Measurements from ENCODE around the gene C1orf232. TPM values are rescaled to one million over a fixed set of nuclear protein-coding genes. Genes with fewer than 3 reads are reported as not detected.

Gene C1orf232
- total RNA-seq, 1 experiment from 2014 or later = not detected

DNA sequence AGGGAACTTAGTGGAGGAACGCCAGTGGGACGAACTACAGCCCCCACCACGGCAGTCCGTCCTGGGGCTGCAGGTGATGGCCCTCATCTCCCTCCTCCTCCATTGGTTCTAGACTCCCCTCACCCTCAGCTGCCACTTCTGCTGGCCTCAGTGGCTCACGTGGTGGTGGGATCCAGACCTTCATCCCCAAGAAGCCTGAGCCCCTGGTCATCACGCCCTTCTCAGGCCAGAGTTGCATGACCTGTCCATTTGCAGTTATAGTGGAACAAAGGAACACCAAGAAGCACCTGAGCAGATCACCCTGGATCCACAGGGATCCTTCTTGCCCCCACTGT is 22.8 kb downstream of the C1orf232 start:
- Histone ChIP-seq H3K36me3 (ENCODE audit: control insufficient read depth, insufficient read depth, low read length) (no peaks in the 10 kb centered on the region), H3K4me3 (ENCODE audit: low read depth, low read length) (no peak overlapping the region), H3K9me3 (no peaks in the 10 kb centered on the region), H3K27me3 (replicated peaks; ENCODE audit: control insufficient read depth, insufficient read depth, low read length) (no peaks in the 10 kb centered on the region), H3K4me1 (no peaks in the 10 kb centered on the region)
- Mint-ChIP-seq H3K27ac (ENCODE audit: unreplicated experiment) (no peak overlapping the region), H3K27me3 (ENCODE audit: insufficient read depth, unreplicated experiment) (no peaks in the 10 kb centered on the region), H3K36me3 (ENCODE audit: insufficient read depth, unreplicated experiment) (no peaks in the 10 kb centered on the region), H3K4me1 (ENCODE audit: low read depth, unreplicated experiment) (no peaks in the 10 kb centered on the region), H3K4me3 (ENCODE audit: unreplicated experiment) (no peak overlapping the region), H3K9me3 (ENCODE audit: unreplicated experiment) (no peaks in the 10 kb centered on the region)
- ChIA-PET POLR2A (no interaction called here), CTCF (interaction anchor here (1.1 to 2.7 kb wide), 3 partner anchors 34 to 123 kb away, joined by 3 to 77 read pairs (median 6); no protein-coding TSS in a partner anchor)
- BruUV-seq (replicated peaks) = no TSS peak
- DNase-seq = no peak
- intact Hi-C loops (cut with micrococcal nuclease; ENCODE audit: unreplicated experiment) = loop anchor here (1.0 kb wide), 3 partner anchors 15 to 111 kb away; no protein-coding TSS in a partner anchor
- TF ChIP-seq, protein P1, sequence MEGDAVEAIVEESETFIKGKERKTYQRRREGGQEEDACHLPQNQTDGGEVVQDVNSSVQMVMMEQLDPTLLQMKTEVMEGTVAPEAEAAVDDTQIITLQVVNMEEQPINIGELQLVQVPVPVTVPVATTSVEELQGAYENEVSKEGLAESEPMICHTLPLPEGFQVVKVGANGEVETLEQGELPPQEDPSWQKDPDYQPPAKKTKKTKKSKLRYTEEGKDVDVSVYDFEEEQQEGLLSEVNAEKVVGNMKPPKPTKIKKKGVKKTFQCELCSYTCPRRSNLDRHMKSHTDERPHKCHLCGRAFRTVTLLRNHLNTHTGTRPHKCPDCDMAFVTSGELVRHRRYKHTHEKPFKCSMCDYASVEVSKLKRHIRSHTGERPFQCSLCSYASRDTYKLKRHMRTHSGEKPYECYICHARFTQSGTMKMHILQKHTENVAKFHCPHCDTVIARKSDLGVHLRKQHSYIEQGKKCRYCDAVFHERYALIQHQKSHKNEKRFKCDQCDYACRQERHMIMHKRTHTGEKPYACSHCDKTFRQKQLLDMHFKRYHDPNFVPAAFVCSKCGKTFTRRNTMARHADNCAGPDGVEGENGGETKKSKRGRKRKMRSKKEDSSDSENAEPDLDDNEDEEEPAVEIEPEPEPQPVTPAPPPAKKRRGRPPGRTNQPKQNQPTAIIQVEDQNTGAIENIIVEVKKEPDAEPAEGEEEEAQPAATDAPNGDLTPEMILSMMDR (IDR thresholded peaks at IDR 0.05; ENCODE audit: insufficient read depth in 1 of 2, low read depth in 1 of 2, low read length in 1 of 2, severe bottlenecking in 1 of 2, unreplicated experiment in 1 of 2) = no peak

GRCh38 chr1:26145041-26145959 is 23.5 kb downstream of the C1orf232 start:
- no peaks in the 10 kb centered on the region for H3K27me3 Mint-ChIP-seq (ENCODE audit: insufficient read depth, unreplicated experiment)
- no peaks in the 10 kb centered on the region for H3K9me3 Mint-ChIP-seq (ENCODE audit: unreplicated experiment)
- CTCF ChIA-PET = interaction anchor here (0.5 to 2.7 kb wide), 26 partner anchors 9 to 1623 kb away, joined by 3 to 77 read pairs (median 5); partner anchors contain the start of genes CEP85, CNKSR1, PAFAH2 and PDIK1L
- H3K27me3 ChIP-seq (replicated peaks; ENCODE audit: control insufficient read depth, insufficient read depth, low read length) = no peaks in the 10 kb centered on the region
- intact Hi-C loops (cut with micrococcal nuclease; ENCODE audit: unreplicated experiment) = loop anchor here (1.0 kb wide), 3 partner anchors 16 to 110 kb away; no protein-coding TSS in a partner anchor
- no peaks in the 10 kb centered on the region for H3K36me3 Mint-ChIP-seq (ENCODE audit: insufficient read depth, unreplicated experiment)
- H3K4me3 ChIP-seq (ENCODE audit: low read depth, low read length) = no peak overlapping the region
- no peaks in the 10 kb centered on the region for H3K4me1 ChIP-seq
- peak; percentile 83 to 84 for DNase-seq
- no peak overlapping the region for H3K27ac Mint-ChIP-seq (ENCODE audit: unreplicated experiment)
- H3K4me3 Mint-ChIP-seq (ENCODE audit: unreplicated experiment) = no peak overlapping the region
- no peaks in the 10 kb centered on the region for H3K9me3 ChIP-seq
- no TSS peak for BruUV-seq (replicated peaks)
- TF ChIP-seq, protein P1 (IDR thresholded peaks at IDR 0.05; ENCODE audit: insufficient read depth in 1 of 2, low read depth in 1 of 2, low read length in 1 of 2, severe bottlenecking in 1 of 2, unreplicated experiment in 1 of 2) = peak; percentile 62 to 63
- no peaks in the 10 kb centered on the region for H3K36me3 ChIP-seq (ENCODE audit: control insufficient read depth, insufficient read depth, low read length)
- no peaks in the 10 kb centered on the region for H3K4me1 Mint-ChIP-seq (ENCODE audit: low read depth, unreplicated experiment)
- POLR2A ChIA-PET = interaction anchor here (1.1 kb wide), 1 partner anchor 109 kb away, joined by 5 read pairs; no protein-coding TSS in a partner anchor

- Histone ChIP-seq H3K9me3 (no peaks in the 10 kb centered on the region), H3K27me3 (replicated peaks; ENCODE audit: control insufficient read depth, insufficient read depth, low read length) (no peaks in the 10 kb centered on the region), H3K4me3 (ENCODE audit: low read depth, low read length) (no peak overlapping the region), H3K36me3 (ENCODE audit: control insufficient read depth, insufficient read depth, low read length) (no peaks in the 10 kb centered on the region), H3K4me1 (no peaks in the 10 kb centered on the region)
- Mint-ChIP-seq H3K9me3 (ENCODE audit: unreplicated experiment) (no peaks in the 10 kb centered on the region), H3K4me1 (ENCODE audit: low read depth, unreplicated experiment) (no peaks in the 10 kb centered on the region), H3K36me3 (ENCODE audit: insufficient read depth, unreplicated experiment) (no peaks in the 10 kb centered on the region), H3K27me3 (ENCODE audit: insufficient read depth, unreplicated experiment) (no peaks in the 10 kb centered on the region), H3K4me3 (ENCODE audit: unreplicated experiment) (no peak overlapping the region), H3K27ac (ENCODE audit: unreplicated experiment) (no peak overlapping the region)
- ChIA-PET CTCF (interaction anchor here (0.6 to 1.5 kb wide), 4 partner anchors 41 to 1651 kb away, joined by 3 to 4 read pairs (median 3); no protein-coding TSS in a partner anchor), POLR2A (no interaction called here)
- DNase-seq = no peak
- no TSS peak for BruUV-seq (replicated peaks)
- intact Hi-C loops (cut with micrococcal nuclease; ENCODE audit: unreplicated experiment) = no loop called here
- TF ChIP-seq, protein P1 (IDR thresholded peaks at IDR 0.05; ENCODE audit: insufficient read depth in 1 of 2, low read depth in 1 of 2, low read length in 1 of 2, severe bottlenecking in 1 of 2, unreplicated experiment in 1 of 2) = no peak
Measured at GRCh38 chr1:26142159-26142558, 26.6 kb downstream of the C1orf232 start.
